ENCODE results near the gene MAP3K8.
"Not testable (repeated sequence)": the region's sequence is repeated elsewhere in the genome, so short reads cannot be mapped to it uniquely, and the experiment has no call there.

The MAP3K8 gene

DNA sequence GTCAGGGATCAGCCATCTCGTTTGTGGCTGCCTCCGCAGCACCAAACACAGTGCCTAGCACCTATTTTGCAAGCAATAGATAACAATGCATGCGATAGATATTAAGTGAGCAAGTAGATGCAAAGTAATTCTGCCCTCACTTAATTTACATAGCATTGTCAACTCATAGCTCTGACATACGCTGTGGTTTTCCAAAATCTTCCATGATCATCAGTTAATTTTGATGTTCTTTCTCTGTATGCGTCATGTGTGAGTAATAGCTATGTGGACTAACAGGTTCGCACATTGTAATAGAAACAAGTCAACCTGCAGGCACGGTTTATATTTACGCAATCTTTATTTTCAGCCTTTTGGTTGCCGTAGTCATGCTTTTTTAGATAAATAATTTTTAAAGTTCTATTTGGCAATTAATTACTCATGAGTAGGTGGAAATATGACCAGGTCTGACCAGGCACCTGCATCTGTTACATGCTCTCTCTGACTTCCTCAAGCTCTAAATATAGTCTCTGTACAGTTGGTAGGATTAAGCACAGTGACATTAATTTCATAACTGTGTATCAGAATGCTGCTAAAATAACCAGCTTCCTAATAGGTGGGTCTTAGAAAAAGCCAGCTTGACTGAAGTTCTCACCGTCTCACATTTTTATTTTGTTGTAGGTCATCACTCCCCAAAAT, 13.3 kb downstream of the MAP3K8 start:
- DNase-seq (ENCODE audit: low spot score), result no peak

DNA sequence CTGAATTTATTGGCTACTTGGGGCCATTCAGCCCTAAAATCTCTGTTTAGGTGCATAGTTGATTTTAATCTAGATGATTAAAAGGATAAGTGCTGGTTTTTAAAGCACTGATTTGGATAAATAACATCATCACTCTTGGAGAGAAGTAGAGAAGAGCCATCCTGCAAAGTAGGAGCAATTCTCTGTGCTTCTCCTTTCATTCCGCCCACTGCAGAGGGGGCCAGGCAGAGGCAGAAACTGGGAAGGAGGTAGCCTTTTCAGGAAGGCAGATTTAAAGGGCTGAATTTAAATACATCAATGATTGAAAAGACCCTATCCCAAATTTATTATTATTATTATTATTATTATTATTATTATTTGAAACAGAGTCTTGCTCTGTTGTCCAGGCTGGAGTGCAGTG, 14.1 kb downstream of the MAP3K8 start:
- no peak for DNase-seq (ENCODE audit: low spot score)

DNA sequence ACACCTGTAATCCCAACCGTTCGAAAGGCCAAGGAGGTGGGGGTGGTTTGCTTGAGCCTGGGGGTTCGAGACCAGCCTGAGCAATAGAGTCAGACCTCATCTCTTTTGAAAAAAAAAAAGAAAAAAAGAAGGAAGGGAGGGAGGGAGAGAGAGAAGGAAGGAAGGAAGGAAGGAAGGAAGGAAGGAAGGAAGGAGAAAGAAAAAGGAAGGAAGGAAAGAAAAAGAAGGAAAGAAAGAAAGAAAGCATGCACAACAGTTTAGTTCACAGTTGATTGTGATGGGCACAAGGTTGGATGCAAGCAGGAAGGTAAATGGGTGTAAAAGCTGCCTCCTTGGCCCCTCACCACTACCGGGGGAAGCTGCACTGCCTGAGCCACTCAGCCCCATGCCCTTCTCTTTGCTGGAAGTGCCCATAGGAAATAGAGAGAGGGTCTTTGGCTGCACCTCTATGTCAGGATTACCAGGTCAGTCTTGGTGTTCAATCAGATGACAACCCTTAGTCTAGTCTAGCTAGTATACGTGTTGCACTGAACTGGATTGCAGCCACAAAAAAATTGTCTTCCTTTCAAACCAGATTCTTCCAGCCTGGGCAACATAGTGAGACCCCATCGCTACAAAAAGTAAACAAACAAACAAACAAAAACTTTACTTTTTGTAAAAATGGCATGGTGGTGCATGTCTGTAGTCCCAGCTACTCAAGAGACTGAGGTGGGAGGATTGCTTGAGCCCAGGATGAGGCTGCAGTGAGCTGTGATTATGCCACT, 20.0 kb downstream of the MAP3K8 start:
- no peak for DNase-seq (ENCODE audit: low spot score)

DNA sequence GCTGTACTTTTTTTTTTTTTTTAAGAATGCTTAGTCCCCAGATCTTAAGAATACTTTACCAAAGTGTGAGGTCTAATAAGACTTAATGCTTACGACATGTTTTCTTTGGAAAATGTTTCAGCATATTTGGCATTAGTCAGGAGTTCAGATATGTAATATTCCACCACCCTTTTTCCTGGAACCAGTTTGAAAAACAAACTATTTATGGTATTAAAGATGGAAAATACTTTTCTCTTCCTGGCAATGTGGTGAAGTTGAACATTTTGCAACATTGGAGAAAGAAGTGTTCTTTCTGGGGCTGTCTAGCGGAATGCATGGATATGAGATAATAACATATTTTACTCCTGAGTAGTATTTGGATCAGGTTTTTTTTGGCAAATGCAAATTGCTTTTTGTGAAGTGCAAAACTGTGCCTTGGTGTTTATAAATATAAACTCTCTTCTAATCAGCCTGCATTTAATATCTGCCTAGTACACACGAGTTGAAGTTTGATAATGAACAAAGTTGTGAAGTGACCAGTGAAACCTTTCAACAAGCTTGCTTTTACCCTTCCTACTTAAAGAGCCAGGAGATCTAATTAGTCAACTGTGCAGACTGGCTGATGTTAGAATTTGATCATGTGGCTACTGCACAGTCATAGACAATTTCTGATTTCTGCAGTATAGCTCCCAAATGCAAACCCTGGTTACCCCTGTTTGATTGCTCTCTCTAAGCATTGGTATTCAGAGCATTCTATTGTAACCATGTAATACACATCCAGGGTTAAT, 20.9 kb downstream of the MAP3K8 start:
- no peak for DNase-seq (ENCODE audit: low spot score)

GRCh38 chr10:30455816-30456215, 21.8 kb downstream of the MAP3K8 start:
- DNase-seq (ENCODE audit: low spot score), result no peak

DNA sequence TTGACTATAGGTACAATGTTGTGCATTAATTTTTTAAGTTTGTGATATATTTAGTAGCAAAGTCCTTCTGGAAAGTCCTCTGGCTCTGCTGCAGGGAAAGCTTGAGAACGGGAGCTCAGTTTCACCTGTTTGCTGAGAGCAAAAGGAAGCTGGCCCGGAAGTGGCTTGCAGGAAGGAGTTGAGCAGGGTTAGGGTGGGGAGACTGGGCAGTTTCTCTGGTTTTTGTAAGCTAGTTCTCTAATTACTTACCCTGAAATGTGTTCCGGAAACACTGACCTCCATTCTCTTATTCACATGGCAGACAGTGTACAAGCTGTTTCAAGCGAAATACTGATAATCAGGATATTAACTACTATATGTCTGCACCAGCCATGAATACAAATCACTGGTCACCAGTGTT, 22.3 kb downstream of the MAP3K8 start:
- DNase-seq (ENCODE audit: low spot score), result no peak

- no peak for DNase-seq (ENCODE audit: low spot score)
Measured at GRCh38 chr10:30459283-30459682, 25.3 kb downstream of the MAP3K8 start.

GRCh38 chr10:30460121-30460520, 26.1 kb downstream of the MAP3K8 start:
- DNase-seq (ENCODE audit: low spot score), result no peak

- no peak for DNase-seq (ENCODE audit: low spot score)
Measured at GRCh38 chr10:30462513-30462912, 28.5 kb downstream of the MAP3K8 start.

DNA sequence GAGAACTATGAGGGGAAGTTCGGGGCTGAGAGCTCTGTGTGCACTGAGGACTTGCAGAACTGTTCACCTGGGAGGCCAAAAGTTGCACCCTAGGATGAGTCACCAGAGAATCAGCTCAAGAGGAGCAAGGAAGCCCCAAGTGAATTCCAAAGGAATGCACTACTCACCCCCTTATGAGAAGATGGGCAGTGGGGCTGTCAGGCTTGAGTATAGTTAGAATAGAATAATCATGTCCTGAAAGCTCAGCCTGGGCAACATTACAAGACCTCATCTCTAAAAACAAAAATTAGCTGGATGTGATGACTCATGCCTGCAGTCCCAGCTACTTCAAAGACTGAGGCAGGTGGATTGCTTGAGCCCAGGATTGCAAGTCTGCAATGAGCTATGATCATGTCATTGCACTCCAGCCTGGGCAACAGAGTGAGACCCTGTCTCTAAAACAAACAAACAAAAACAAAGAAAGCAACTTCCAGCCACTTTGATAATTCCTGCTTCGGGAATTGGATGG, 30.0 kb downstream of the MAP3K8 start:
- DNase-seq (ENCODE audit: low spot score), result no peak

GRCh38 chr10:30464675-30465074, 30.7 kb downstream of the MAP3K8 start:
- DNase-seq (ENCODE audit: low spot score), result no peak

DNA sequence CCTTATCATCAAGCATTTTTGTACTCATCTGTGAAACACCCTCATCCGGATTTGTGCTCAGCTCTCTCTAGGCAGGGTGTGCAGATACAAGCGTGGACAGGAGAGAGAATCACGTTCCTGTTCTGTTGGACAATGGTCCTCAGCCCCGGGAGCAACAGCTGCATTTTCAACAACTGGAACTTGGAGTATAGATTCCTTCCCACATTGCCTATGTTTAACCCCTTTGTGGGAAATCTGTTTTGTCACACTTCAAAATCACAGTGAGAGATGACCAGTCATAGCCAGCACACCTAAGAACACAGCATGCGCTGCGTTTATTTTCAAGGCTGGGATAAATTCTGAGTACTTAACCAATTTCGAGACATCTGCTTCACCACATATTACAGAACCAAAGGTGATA, 32.5 kb downstream of the MAP3K8 start:
- no peak for DNase-seq (ENCODE audit: low spot score)

DNA sequence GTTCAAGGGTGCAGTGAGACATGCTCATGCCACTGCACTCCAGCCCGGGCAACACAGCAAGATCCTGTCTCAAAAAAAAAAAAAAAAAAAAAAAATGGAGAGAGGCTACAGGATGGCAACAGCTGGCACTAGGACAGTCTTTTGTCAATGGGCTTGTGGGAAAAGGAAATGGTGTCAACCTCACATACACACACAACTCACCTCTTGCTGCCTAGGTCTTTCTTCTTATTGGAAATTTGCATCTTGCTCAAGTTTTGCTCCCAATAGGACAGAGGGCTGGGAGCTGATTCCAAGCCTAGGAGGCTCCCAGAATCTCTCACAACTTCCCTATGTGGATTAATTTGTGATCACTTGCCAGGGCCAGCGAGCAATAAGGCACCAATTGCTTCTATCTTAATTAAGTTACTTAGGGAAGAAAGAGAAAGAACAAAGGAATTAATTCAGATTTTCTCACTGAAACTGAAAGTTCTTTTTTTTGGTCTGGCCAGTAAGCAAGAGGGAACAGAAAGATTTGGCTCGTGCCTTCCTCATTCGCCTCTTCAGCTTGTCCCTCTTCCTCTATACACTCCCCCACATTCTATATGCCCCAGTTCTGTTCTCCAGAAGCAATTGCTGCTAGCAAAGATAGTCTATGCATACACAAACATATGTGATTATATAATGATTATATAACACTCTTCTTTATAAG, 33.8 kb downstream of the MAP3K8 start:
- DNase-seq (ENCODE audit: low spot score), result no peak

DNA sequence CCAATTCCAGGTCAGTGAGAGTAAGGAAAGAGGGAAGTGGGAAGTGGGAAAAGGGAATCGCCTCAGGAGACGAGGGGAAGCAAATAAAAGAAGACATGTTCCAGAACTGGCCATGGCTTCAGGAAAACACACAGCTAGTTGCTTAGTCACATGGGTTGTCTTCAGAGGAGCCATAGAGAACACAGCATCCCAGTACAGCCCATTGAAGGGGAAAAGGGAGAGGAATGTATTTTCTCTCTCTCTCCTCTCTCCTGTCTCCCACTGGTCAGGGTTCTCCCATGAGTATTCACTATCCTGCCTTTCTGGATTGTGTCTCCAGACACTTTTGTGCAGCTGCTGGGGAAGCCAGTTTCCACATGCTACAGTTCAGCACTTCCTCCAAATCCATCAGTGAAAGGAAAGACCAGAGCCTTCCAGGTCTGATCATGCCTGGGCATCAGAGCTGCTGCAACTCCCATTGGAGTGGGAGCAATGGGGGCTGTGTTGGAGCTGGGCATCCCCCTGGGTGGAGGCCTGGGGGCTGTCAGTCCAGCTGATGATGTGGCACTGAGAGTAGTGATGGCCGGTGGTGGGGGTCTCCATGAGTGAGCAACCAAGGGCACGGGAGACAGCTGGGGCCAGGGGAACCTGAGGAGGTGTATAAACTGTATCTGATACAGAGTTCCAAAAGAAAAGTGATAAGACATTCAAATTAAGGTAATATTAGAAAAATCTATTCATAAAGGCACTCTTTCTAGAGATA, 38.6 kb downstream of the MAP3K8 start:
- no peak for DNase-seq (ENCODE audit: low spot score)

DNA sequence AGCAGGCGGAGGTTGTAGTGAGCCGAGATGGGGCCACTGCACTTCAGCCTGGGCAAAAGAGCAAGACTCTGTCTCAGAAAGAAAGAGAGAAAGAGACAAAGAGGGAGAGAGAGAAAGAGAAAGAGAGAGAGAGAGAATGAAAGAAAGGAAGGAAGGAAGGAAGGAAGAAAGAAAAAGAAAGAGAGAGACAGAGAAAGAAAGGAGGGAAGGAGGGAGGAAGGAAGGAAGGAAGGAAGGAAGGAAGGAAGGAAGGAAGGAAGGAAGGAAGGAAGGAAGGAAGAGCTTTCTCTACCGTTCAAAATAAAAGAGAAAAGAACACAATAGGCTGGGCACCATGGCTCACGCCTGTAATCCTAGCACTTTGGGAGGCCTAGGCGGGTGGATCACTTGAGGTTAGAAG, 41.5 kb downstream of the MAP3K8 start:
- DNase-seq (ENCODE audit: low spot score), result not testable (repeated sequence)

DNA sequence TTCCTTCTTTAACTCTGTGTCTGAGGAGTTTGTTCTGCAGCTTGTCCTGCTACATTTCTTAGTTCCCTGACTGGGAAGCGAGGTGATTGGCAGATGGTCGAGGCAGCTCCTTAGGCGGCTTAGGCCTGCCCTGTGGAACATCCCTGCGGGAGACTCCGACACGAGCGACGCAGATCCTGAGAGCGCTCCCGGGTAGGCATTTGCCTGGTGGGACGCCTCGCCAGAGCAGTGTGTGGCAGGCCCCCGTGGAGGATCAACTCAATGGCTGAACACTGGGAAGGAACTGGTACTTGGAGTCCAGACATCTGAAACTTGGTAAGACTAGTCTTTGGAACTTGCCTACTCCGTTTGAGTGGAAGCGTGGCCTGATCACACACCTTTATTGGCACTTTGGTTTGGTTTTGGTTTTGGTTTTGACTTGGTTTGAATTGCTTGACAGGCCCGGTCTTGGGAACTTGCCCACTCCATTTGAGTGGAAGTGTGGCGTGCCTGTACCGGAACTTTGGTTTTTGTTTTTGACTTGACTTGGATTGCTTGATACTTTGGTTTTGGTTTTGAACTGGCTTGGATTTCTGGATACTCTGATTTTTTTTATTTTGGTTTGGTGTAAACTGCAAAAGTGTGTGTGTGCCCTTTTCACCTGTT, 42.6 kb downstream of the MAP3K8 start:
- DNase-seq (ENCODE audit: low spot score), result no peak

GRCh38 chr10:30479513-30479912, 45.5 kb downstream of the MAP3K8 start:
- DNase-seq (ENCODE audit: low spot score), result not testable (repeated sequence)

DNA sequence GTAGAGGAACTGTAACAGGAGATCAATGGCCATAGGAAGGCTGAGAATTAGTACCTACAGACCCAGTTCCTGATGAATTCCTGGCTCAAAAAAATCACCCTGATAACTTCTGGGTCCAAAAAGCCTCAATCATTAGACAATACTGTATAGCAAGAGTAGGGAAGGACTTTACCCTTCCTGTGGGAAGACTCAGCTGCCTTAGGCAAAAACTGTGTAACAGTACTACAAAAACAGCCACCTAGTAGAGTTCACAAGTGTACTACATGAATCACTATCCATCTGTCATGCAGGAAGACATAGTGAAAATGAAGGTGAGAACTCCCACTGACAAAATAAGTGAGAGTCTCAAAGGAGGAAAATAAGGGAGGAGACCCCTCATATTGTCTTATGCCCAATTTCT, 47.6 kb downstream of the MAP3K8 start:
- DNase-seq (ENCODE audit: low spot score), result no peak

- DNase-seq (ENCODE audit: low spot score), result no peak
Measured at GRCh38 chr10:30488316-30488715, 54.3 kb downstream of the MAP3K8 start.

DNA sequence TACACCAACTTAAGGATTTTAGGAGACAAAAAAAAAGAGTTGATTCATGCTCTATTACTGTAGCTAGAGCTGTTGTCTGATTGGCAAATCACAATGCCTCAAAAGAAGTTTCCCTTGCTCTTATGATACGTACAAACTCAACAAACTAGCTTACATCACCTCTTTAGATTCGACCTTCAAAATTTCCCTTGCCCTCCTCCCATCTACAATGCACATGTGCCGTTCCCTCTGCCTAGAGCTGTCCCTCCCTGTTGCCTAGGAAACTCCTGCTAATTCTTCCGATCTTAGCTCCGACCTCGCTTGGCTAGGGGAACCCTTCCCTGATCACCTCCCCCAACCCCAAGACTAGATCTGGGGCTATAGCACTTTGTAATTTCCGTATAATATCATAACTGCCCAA, 55.4 kb downstream of the MAP3K8 start:
- DNase-seq (ENCODE audit: low spot score), result no peak

Measured in COLO829 (cell line).